ENCODE measurements around the gene SLC6A9. TPM values are rescaled to one million over a fixed set of nuclear protein-coding genes. Genes with fewer than 3 reads are reported as not detected.

Gene SLC6A9
- total RNA-seq, 1 experiment from 2014 or later: 6.4 TPM

- no peak for DNase-seq (ENCODE audit: low read depth)
Observed at GRCh38 chr1:43949678-43950077, 81.6 kb downstream of the SLC6A9 start.

DNA sequence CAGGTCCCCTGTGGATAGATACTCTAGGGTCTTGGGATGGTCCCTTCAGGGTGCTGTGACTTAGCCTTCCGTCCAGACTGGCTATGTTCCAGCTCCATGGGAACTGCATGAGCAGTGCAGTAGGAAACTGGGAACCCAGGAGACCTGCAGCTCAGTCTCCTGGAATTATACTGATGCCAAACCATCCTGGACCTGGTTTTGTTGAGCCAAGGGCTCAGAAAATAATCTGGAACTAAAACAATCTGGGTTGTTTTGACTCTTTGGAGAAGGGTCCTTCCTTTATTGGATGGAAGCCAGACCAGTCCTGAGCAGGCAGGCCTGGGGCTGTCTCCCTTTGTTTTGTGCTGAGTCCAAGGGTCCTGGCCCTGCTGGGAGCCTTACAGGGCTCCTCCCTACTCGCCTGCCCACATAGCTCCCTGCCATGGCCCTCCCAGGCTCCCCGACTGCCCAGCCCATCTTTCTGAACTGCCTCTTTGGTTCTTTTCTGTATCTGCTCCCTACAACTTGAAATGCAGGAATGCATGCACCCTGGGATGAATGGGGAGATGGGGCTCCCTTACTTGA, 83.3 kb downstream of the SLC6A9 start:
- no peak for DNase-seq (ENCODE audit: low read depth)

DNA sequence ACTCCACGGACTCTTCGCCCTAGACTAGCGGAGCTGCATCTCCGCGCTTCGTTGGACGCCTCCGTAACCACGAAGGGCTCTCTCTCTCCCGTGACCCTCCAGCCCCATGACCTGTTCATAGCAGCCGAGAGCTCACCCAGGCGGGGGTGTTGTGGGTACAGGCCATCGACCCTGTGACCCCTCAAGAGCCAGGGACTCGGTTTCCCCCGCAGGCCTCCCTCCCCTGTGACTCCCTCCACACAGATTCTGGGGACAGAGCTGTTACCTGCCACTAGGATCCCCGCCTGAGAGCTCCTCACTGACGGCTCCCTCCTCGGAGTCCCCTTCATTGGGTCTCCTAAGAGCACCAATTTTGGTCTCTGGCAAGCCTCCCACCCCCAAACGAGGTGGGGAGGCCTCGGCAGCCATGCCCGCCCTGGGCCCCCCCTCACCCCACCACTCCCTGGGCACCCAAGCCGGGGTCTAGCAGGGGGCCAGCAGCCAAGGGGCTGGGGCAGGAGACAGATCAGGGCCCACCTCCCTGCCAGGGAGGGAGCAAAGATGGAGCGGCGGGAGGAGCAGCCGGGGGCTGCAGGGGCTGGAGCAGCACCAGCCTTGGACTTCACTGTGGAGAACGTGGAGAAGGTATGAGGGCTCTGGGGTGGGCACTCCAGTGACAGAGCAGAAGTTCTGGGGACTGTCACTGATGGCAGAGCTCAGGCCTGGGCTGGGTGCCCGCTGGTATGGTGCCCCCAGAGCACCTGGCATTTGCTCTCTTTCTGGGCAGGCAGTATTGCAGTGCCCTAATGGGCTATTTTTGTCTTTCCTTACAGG, 84.0 kb downstream of the SLC6A9 start:
- no peak for DNase-seq (ENCODE audit: low read depth)

Other genes with a start within 250 kb of the SLC6A9 start
- gene ARTN, start 97.7 kb downstream of the SLC6A9 start, total RNA-seq (2014; rRNA removed; shearing (Covaris generic)): 0.32 TPM in 1 of 2 replicates, not detected in the other
- gene IPO13, start 84.5 kb downstream of the SLC6A9 start, total RNA-seq (2014; rRNA removed; shearing (Covaris generic)): 26.6 and 28.3 TPM in 2 replicates
- gene DPH2, start 61.5 kb downstream of the SLC6A9 start, total RNA-seq (2014; rRNA removed; shearing (Covaris generic)): 91.4 and 100 TPM in 2 replicates
- gene ATP6V0B, start 56.5 kb downstream of the SLC6A9 start, total RNA-seq (2014; rRNA removed; shearing (Covaris generic)): 176 and 229 TPM in 2 replicates
- gene B4GALT2, start 52.3 kb downstream of the SLC6A9 start, total RNA-seq (2014; rRNA removed; shearing (Covaris generic)): 119 and 133 TPM in 2 replicates
- gene CCDC24, start 39.9 kb downstream of the SLC6A9 start, total RNA-seq (2014; rRNA removed; shearing (Covaris generic)): 8.4 and 9.6 TPM in 2 replicates
- 0.23 and 0.74 TPM in 2 replicates for gene KLF17, start 87.4 kb upstream of the SLC6A9 start, total RNA-seq (2014; rRNA removed; shearing (Covaris generic))
- not detected in 2 replicates for gene KLF18, start 110.2 kb upstream of the SLC6A9 start, total RNA-seq (2014; rRNA removed; shearing (Covaris generic))
- 10.4 and 12.7 TPM in 2 replicates for gene DMAP1, start 182.0 kb upstream of the SLC6A9 start, total RNA-seq (2014; rRNA removed; shearing (Covaris generic))